ENCODE data around the gene SUGCT.

Gene SUGCT

DNA sequence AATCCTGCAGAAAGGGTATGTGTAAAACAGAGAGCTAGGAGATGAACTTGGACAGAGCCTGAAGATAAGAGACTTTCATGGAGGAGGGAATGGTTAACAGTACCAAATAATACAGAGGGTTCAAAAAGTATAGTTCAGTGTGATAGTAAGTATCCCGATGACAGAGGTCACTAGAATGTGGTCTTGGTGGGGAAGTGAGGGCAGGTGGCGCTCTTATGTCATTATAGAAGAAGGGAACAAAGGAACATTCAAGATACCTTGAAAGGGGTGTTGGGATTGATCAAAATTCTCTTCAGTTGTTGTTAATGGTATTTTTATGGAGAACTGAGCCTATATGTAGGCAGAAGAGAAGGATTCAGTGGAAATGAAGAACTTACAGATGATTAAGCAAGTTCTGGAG lies 312.5 kb downstream of the SUGCT start:
- H2AFZ ChIP-seq (ENCODE audit: low read length), result no peak overlapping the region

GRCh38 chr7:40455485-40455884 lies 320.7 kb downstream of the SUGCT start:
- Histone ChIP-seq H3K79me2 (ENCODE audit: insufficient read depth, low read length) (no peaks in the 10 kb centered on the region), H3K9me2 (replicated peaks; ENCODE audit: low read depth, low read length) (no peaks in the 10 kb centered on the region), H2AFZ (ENCODE audit: low read length) (no peak overlapping the region), H3F3A (ENCODE audit: low read depth) (no peaks in the 10 kb centered on the region), H3K4me3 (ENCODE audit: low read length, poor library complexity, severe bottlenecking) (no peak overlapping the region), H3K9me3 (ENCODE audit: insufficient read depth, low read depth, low read length) (no peaks in the 10 kb centered on the region), H3K27me3 (ENCODE audit: insufficient read depth, low read length, poor library complexity, severe bottlenecking) (no peaks in the 10 kb centered on the region), H3K4me2 (ENCODE audit: low read depth, low read length, poor library complexity, severe bottlenecking) (no peak overlapping the region), H3K36me3 (ENCODE audit: insufficient read depth, low read length) (no peaks in the 10 kb centered on the region), H4K20me1 (ENCODE audit: insufficient read depth, low read length, poor library complexity, severe bottlenecking) (no peaks in the 10 kb centered on the region), H3K9ac (ENCODE audit: low read depth, low read length, poor library complexity, severe bottlenecking) (no peak overlapping the region), H3K4me1 (ENCODE audit: insufficient read depth, low read length, poor library complexity, severe bottlenecking) (no peaks in the 10 kb centered on the region)
- TF ChIP-seq CTCF (conservative IDR thresholded peaks at IDR 0.05; ENCODE audit: low read length) (no peak), EZH2phosphoT487 (IDR thresholded peaks at IDR 0.05; ENCODE audit: borderline replicate concordance) (no peak)

More for the DNA sequence above, 312.5 kb downstream of the SUGCT start:
- no peak overlapping the region for H3K4me2 ChIP-seq (ENCODE audit: low read depth, low read length, poor library complexity, severe bottlenecking)
- TF ChIP-seq CTCF (conservative IDR thresholded peaks at IDR 0.05; ENCODE audit: low read length), result peak; percentile 51
- no peak for TF ChIP-seq EZH2phosphoT487 (IDR thresholded peaks at IDR 0.05; ENCODE audit: borderline replicate concordance)
- no peaks in the 10 kb centered on the region for H3K9me3 ChIP-seq (ENCODE audit: insufficient read depth, low read depth, low read length)
- no peaks in the 10 kb centered on the region for H3F3A ChIP-seq (ENCODE audit: low read depth)
- no peaks in the 10 kb centered on the region for H3K79me2 ChIP-seq (ENCODE audit: insufficient read depth, low read length)
- H3K9ac ChIP-seq (ENCODE audit: low read depth, low read length, poor library complexity, severe bottlenecking), result no peak overlapping the region
- H3K9me2 ChIP-seq (replicated peaks; ENCODE audit: low read depth, low read length), result no peaks in the 10 kb centered on the region
- H3K36me3 ChIP-seq (ENCODE audit: insufficient read depth, low read length), result no peaks in the 10 kb centered on the region
- no peaks in the 10 kb centered on the region for H3K27me3 ChIP-seq (ENCODE audit: insufficient read depth, low read length, poor library complexity, severe bottlenecking)
- H3K4me1 ChIP-seq (ENCODE audit: insufficient read depth, low read length, poor library complexity, severe bottlenecking), result no peaks in the 10 kb centered on the region
- H4K20me1 ChIP-seq (ENCODE audit: insufficient read depth, low read length, poor library complexity, severe bottlenecking), result no peaks in the 10 kb centered on the region
- no peak overlapping the region for H3K4me3 ChIP-seq (ENCODE audit: low read length, poor library complexity, severe bottlenecking)

- Histone ChIP-seq H3K9me3 (ENCODE audit: insufficient read depth, low read depth, low read length) (no peaks in the 10 kb centered on the region), H3K79me2 (ENCODE audit: insufficient read depth, low read length) (no peaks in the 10 kb centered on the region), H4K20me1 (ENCODE audit: insufficient read depth, low read length, poor library complexity, severe bottlenecking) (no peaks in the 10 kb centered on the region), H3K4me2 (ENCODE audit: low read depth, low read length, poor library complexity, severe bottlenecking) (no peak overlapping the region), H3K9ac (ENCODE audit: low read depth, low read length, poor library complexity, severe bottlenecking) (no peak overlapping the region), H3K9me2 (replicated peaks; ENCODE audit: low read depth, low read length) (no peaks in the 10 kb centered on the region), H3F3A (ENCODE audit: low read depth) (no peaks in the 10 kb centered on the region), H3K27me3 (ENCODE audit: insufficient read depth, low read length, poor library complexity, severe bottlenecking) (no peaks in the 10 kb centered on the region), H3K4me1 (ENCODE audit: insufficient read depth, low read length, poor library complexity, severe bottlenecking) (no peaks in the 10 kb centered on the region), H3K36me3 (ENCODE audit: insufficient read depth, low read length) (no peaks in the 10 kb centered on the region), H3K4me3 (ENCODE audit: low read length, poor library complexity, severe bottlenecking) (no peak overlapping the region), H2AFZ (ENCODE audit: low read length) (no peak overlapping the region)
- no peak for TF ChIP-seq EZH2phosphoT487 (IDR thresholded peaks at IDR 0.05; ENCODE audit: borderline replicate concordance)
- TF ChIP-seq CTCF (conservative IDR thresholded peaks at IDR 0.05; ENCODE audit: low read length), result no peak
These were observed 323.1 kb downstream of the SUGCT start for GRCh38 chr7:40457776-40458480.
